GM12875 (cell line): ENCODE data around the gene CHPF2.

Source experiments
- H3K4me3 ChIP-seq: one replicate; pipeline ENCODE4 v1.5.1; 2011; ENCODE audit warnings: low read depth, low read length, control low read depth
- TF ChIP-seq, protein P1 (sequence below): IDR thresholded peaks from 2 replicates; pipeline ENCODE4 v1.5.1; 2011; ENCODE audit warnings: low read depth, mild to moderate bottlenecking, control low read depth, inconsistent platforms, low read length, moderate library complexity, borderline replicate concordance; ENCODE audit not compliant: insufficient read depth

CHPF2 gene

DNA sequence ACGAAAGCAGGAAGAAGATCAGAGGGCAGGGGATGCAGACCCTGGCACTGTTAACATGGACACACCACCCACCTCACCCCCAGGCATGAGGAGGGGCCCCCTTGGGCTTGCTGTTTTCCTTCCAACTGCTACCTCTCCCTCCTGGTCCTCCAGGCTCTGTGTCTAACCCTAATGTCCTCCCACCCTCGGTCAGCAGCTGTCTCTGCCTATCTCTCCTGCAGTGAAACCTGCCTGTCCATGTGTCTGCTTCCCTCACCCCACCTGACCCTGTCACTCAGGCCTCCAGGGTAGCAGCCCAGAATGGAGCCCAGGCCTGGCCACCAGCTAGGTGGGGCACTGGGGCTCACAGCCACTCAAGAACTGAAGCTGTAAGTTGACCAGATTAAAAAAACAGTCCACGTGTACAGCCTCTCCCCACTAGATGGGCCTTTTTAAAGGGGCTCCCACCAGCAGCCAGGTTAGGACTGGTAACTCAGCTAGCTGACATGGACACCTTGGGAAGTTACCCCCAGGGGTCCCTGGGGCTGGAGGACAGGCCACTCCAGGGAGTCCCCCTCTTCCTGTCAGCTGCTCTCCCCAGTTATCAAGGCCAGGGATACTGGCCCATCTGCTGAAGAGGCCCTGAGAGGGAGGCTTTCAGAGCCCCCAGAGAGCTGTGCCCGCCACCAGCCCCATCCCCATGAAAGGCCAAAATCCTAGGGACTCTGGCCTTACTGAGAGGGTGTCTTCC, 14.7 kb downstream of the CHPF2 start:
- H3K4me3 ChIP-seq, result no peak overlapping the region
- TF ChIP-seq, protein P1, sequence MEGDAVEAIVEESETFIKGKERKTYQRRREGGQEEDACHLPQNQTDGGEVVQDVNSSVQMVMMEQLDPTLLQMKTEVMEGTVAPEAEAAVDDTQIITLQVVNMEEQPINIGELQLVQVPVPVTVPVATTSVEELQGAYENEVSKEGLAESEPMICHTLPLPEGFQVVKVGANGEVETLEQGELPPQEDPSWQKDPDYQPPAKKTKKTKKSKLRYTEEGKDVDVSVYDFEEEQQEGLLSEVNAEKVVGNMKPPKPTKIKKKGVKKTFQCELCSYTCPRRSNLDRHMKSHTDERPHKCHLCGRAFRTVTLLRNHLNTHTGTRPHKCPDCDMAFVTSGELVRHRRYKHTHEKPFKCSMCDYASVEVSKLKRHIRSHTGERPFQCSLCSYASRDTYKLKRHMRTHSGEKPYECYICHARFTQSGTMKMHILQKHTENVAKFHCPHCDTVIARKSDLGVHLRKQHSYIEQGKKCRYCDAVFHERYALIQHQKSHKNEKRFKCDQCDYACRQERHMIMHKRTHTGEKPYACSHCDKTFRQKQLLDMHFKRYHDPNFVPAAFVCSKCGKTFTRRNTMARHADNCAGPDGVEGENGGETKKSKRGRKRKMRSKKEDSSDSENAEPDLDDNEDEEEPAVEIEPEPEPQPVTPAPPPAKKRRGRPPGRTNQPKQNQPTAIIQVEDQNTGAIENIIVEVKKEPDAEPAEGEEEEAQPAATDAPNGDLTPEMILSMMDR, result no peak

DNA sequence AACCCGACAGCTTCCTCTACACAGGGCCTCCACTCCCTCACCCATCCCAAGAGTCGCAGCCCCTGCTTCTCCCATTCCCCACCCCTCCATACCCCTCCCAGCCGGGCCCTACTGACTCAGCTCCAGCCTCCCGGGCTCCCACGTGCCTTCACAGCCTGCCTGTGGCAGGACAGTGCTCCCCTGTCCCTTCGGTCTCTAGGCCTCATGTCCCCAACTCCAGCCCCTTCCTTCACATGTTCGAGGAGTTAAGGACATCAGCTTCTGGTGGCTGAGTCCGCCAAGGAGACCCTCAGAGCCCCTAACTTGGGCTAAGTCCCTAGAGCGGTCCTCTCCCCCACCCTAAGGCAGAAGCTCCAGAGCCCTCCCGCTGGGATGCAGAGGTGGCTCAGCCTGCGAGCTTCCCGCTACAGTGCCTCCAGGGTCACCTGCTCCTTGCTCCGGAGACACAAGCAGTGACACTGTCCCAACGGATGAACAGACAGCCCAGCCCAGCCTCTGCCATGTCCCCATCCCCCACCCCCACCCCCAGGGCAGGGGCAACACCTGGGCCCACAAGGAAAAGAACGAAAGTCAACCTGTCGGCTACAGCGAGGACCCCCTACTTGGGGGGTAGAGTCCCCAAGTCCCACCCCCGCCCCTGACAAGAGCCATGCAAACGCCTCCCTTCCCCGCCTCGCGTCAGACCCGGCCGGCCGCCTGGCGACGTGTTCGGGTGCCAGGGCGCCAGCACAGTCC, 15.5 kb downstream of the CHPF2 start:
- H3K4me3 ChIP-seq, result no peak overlapping the region
- TF ChIP-seq, protein P1, result no peak

DNA sequence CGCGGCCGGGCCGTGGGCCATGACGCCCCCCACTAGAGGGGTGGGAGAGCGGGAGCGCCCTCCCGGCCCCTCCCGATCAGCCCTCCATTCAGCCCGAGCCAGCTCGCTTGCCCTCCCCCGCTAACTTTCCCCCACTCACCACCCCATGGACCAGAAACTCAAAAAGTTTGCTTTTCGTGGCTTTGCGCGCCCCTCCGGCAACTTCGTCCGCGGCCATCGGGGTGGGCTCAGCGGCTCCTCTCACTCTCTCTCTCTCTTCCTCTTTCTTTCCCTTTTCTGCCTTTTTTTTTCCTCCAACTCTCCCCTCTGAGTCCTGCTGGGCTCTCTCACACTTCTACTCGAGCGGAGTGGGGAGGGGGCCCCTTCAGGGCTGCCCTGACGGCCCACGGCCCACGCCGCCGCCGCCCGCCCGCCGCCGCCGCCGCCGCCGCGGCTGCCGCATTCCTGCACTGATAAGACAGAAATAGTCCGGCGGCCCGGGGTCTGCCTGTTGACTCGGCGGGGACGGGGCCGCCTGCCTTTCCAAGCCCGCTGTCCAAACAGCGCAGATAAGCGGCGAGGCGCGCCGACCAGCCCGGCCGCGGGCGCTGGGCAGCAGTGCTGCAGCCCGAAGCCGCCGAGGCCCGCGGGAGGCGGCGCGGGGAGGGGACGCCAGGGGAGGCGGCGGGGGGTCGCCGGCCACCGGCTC, 16.2 kb downstream of the CHPF2 start, which contains the start of gene SMARCD3:
TSS of gene SMARCD3 (minus strand) at position 349 of the 688 bp plus-strand sequence. CDS start at position 217, 132 bp downstream.
- TF ChIP-seq, protein P1, result no peak
- H3K4me3 ChIP-seq, result no peak within 1 kb of the TSS

DNA sequence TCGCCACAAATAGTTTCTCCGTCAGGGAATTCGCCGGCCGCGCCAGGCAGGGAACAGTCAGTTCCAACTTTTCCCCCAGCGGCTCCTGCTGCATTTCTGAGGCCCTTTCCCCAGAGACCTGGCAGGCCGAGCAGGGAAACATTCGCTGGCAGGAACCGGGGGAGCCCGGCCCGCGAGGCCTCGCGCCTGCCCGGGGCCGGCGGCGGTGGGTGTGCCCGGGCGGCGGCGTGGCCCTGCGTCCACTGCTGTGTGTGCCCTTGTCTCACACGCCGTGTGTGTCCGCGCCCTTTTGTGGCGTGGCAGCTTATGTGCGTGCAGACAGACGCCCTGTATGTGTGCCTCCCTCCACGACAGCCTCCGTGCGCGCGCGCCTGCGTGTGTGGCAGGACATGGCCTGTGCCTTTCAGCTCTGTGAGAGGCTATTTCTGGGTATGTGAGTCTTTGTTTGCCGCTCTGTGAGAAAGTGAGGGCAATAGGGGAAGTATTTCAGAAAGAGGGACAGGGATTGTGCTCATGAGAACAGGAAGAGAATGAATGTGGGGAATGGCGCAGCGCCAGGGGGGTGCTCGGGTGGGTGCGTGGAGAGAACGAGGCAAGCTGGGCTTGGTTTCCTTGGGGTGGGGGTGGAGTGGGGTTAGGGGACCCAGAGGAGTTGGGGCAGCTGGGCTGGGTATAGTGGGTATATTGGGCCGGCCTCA, 16.9 kb downstream of the CHPF2 start:
- TF ChIP-seq, protein P1, result no peak
- H3K4me3 ChIP-seq, result no peak overlapping the region

DNA sequence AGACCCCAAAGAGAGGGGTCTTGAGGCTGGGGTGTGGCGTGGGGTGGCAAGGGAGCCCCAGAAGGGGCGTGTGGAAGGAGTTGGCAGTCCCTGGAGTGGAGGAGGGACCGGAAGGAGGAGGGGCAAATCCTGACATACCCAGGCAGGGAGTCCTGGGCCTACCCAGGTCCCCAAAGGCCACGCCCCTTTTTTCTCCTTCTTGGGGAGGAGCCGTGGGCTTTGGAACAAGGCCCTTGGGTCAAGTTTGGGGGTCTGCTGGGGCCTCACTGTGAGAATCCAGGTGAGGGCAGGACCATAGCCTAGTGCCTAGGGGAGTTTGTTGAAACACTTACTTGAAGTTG, 17.4 kb downstream of the CHPF2 start:
- TF ChIP-seq, protein P1, result no peak
- H3K4me3 ChIP-seq, result no peak overlapping the region

DNA sequence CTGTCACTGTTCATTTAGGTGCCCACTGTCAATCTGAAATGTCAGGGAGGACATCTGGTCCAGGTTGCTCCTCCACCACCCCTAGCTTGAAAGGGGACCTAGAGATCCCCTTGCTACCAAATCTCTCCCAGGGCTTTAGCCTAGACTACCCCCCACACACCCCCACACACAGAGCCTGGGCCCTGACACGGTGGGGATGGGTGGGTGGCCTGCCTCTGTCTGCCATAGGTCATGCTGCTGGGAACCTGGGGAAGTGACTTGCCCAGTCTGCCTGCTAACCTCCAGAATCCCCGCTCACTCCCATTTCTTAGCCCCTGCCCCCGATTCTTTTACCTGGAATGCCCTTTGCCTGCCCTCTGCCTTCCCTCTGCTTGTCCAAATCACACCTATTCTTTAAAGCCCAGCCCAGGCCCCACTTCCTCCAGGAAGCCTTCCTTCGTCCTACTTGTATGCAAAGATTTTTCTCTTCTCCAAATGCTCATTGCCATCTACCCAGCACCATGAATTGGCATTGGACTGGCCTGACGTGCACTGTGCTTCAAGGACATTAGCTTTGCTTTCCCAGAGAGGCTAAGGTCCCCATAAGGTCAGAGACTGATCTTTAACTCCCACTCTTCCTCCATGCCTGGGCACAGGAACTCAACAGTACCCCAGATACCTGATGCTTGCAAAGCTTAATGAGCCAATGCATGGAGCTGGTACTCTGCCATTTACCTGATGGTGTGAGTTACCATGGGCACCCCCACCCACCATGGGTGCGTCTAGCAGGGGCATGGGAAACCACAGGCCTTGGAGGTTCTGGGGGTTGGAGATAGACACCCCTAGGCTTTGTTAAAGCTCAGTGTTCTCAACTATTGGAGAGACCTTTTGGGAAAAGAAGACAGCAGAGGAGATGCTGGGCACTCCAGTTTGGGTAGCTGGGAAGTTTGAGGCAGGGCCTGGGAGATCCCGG, 18.2 kb downstream of the CHPF2 start:
- H3K4me3 ChIP-seq, result no peak overlapping the region
- TF ChIP-seq, protein P1, result no peak
